HEK293 (cell line): Measurements from ENCODE around the gene CTBP1.

Experiments
- CTCF ChIA-PET: fragments of 350-600 bp; formaldehyde crosslinking; extraction: SDS; loops from one replicate; lab custom pipeline; 2021; ENCODE audit warnings: antibody characterized with exemption; lab: Yijun Ruan, JAX
- POLR2A ChIA-PET: fragments of 300-600 bp; formaldehyde crosslinking; extraction: SDS; loops from one replicate; lab custom pipeline; 2020; ENCODE audit warnings: antibody characterized with exemption, inconsistent platforms; lab: Yijun Ruan, JAX
- H3K27ac ChIP-seq: fragments of 200-500 bp; sonication (Bioruptor generic); 2 replicates; pipeline ENCODE4 v1.5.1; 2014; ENCODE audit warnings: low read depth, low read length, control low read depth, inconsistent platforms; ENCODE audit errors: extremely low read depth
- H3K36me3 ChIP-seq, 2 experiments: fragments of 200-500 bp in 1 of 2; sonication (Bioruptor generic) in 1 of 2; 1 replicate in 1 of 2; 2 replicates in 1 of 2; pipeline ENCODE4 v1.5.1; 2014 to 2017; ENCODE audit warnings: inconsistent platforms in 2 of 2, low read length in 2 of 2; ENCODE audit not compliant: control insufficient read depth in 2 of 2, insufficient read depth in 1 of 2
- H3K4me1 ChIP-seq: fragments of 200-500 bp; sonication (Bioruptor generic); 2 replicates; pipeline ENCODE4 v1.5.1; 2014; ENCODE audit warnings: mild to moderate bottlenecking, low read length, inconsistent platforms; ENCODE audit not compliant: control insufficient read depth, insufficient read depth
- H3K4me3 ChIP-seq: 2 replicates; pipeline ENCODE4 v1.5.1; 2011; ENCODE audit warnings: low read depth, mild to moderate bottlenecking, control low read depth, low read length, moderate library complexity
- H3K9me3 ChIP-seq: fragments of 200-500 bp; sonication (Bioruptor generic); 2 replicates; pipeline ENCODE4 v1.5.1; 2014; ENCODE audit warnings: low read depth, low read length, inconsistent platforms; ENCODE audit not compliant: control insufficient read depth, insufficient read depth
- EGR2 ChIP-seq: fragments of 450-650 bp; formaldehyde crosslinking; IDR thresholded peaks from 2 replicates; pipeline ENCODE4 v1.5.1; 2016; ENCODE audit warnings: low read depth, missing biosample characterization, missing genetic modification characterization
- ELK4 ChIP-seq: IDR thresholded peaks from 2 replicates; pipeline ENCODE4 v1.6.1; 2011; ENCODE audit warnings: mild to moderate bottlenecking, low read depth, low read length, borderline replicate concordance
- GLIS2 ChIP-seq: fragments of 450-650 bp; formaldehyde crosslinking; IDR thresholded peaks from 2 replicates; pipeline ENCODE4 v1.5.1; 2016; ENCODE audit warnings: missing biosample characterization, missing genetic modification characterization
- OSR2 ChIP-seq: fragments of 450-650 bp; formaldehyde crosslinking; IDR thresholded peaks from 2 replicates; pipeline ENCODE4 v1.5.1; 2016; ENCODE audit warnings: missing biosample characterization, missing genetic modification characterization
- PATZ1 ChIP-seq: fragments of 450-650 bp; formaldehyde crosslinking; IDR thresholded peaks from 2 replicates; pipeline ENCODE4 v1.5.1; 2016; ENCODE audit warnings: missing biosample characterization, missing genetic modification characterization
- REPIN1 ChIP-seq: fragments of 450-650 bp; formaldehyde crosslinking; IDR thresholded peaks from 2 replicates; pipeline ENCODE4 v1.5.1; 2017; ENCODE audit warnings: missing biosample characterization, missing genetic modification characterization, low read depth
- SCRT1 ChIP-seq: fragments of 450-650 bp; formaldehyde crosslinking; IDR thresholded peaks from 2 replicates; pipeline ENCODE4 v1.5.1; 2016; ENCODE audit warnings: missing biosample characterization, missing genetic modification characterization, borderline replicate concordance
- SP7 ChIP-seq: fragments of 450-650 bp; formaldehyde crosslinking; IDR thresholded peaks from 2 replicates; pipeline ENCODE4 v1.5.1; 2016; ENCODE audit warnings: missing biosample characterization, missing genetic modification characterization
- YY2 ChIP-seq: fragments of 450-650 bp; formaldehyde crosslinking; IDR thresholded peaks from 2 replicates; pipeline ENCODE4 v1.5.1; 2016; ENCODE audit warnings: missing biosample characterization, missing genetic modification characterization
- ZFHX2 ChIP-seq: fragments of 450-650 bp; formaldehyde crosslinking; conservative IDR thresholded peaks from 2 replicates; pipeline ENCODE4 v1.5.1; 2016; ENCODE audit warnings: missing biosample characterization, missing genetic modification characterization
- ZFP41 ChIP-seq: fragments of 450-650 bp; formaldehyde crosslinking; IDR thresholded peaks from 2 replicates; pipeline ENCODE4 v1.5.1; 2016; ENCODE audit warnings: missing biosample characterization, missing genetic modification characterization, borderline replicate concordance
- ZIC2 ChIP-seq: fragments of 450-650 bp; formaldehyde crosslinking; IDR thresholded peaks from 2 replicates; pipeline ENCODE4 v1.5.1; 2016; ENCODE audit warnings: missing biosample characterization, missing genetic modification characterization
- ZNF10 ChIP-seq: fragments of 450-650 bp; formaldehyde crosslinking; IDR thresholded peaks from 2 replicates; pipeline ENCODE4 v1.5.1; 2017; ENCODE audit warnings: missing biosample characterization, missing genetic modification characterization
- ZNF114 ChIP-seq: fragments of 450-650 bp; formaldehyde crosslinking; IDR thresholded peaks from 2 replicates; pipeline ENCODE4 v1.5.0; 2017; ENCODE audit warnings: missing biosample characterization, missing genetic modification characterization
- ZNF132 ChIP-seq: fragments of 450-650 bp; formaldehyde crosslinking; IDR thresholded peaks from 2 replicates; pipeline ENCODE4 v1.5.1; 2017; ENCODE audit warnings: missing biosample characterization, missing genetic modification characterization, borderline replicate concordance
- ZNF157 ChIP-seq: fragments of 450-650 bp; formaldehyde crosslinking; IDR thresholded peaks from 2 replicates; pipeline ENCODE4 v1.5.1; 2016; ENCODE audit warnings: missing biosample characterization, missing genetic modification characterization
- ZNF24 ChIP-seq: fragments of 450-650 bp; formaldehyde crosslinking; IDR thresholded peaks from 2 replicates; pipeline ENCODE4 v1.5.1; 2016; ENCODE audit warnings: missing biosample characterization, missing genetic modification characterization
- ZNF280D ChIP-seq: fragments of 450-650 bp; formaldehyde crosslinking; IDR thresholded peaks from 2 replicates; pipeline ENCODE4 v1.5.1; 2016; ENCODE audit warnings: missing biosample characterization, missing genetic modification characterization
- ZNF292 ChIP-seq: fragments of 450-650 bp; formaldehyde crosslinking; IDR thresholded peaks from 2 replicates; pipeline ENCODE4 v1.5.1; 2016; ENCODE audit warnings: low read depth, missing biosample characterization, missing genetic modification characterization, borderline replicate concordance
- ZNF501 ChIP-seq: fragments of 450-650 bp; formaldehyde crosslinking; IDR thresholded peaks from 2 replicates; pipeline ENCODE4 v1.5.1; 2016; ENCODE audit warnings: missing biosample characterization, missing genetic modification characterization
- ZNF514 ChIP-seq: fragments of 450-650 bp; formaldehyde crosslinking; IDR thresholded peaks from 2 replicates; pipeline ENCODE4 v1.5.1; 2016; ENCODE audit warnings: missing biosample characterization, missing genetic modification characterization
- ZNF529 ChIP-seq: fragments of 450-650 bp; formaldehyde crosslinking; IDR thresholded peaks from 2 replicates; pipeline ENCODE4 v1.5.1; 2017; ENCODE audit warnings: missing genetic modification characterization, missing biosample characterization; ENCODE audit not compliant: insufficient replicate concordance
- ZNF548 ChIP-seq: fragments of 450-650 bp; formaldehyde crosslinking; IDR thresholded peaks from 2 replicates; pipeline ENCODE4 v1.5.1; 2016; ENCODE audit warnings: missing biosample characterization, missing genetic modification characterization
- ZNF600 ChIP-seq: fragments of 450-650 bp; formaldehyde crosslinking; IDR thresholded peaks from 2 replicates; pipeline ENCODE4 v1.5.1; 2016; ENCODE audit warnings: missing biosample characterization, missing genetic modification characterization
- ZNF645 ChIP-seq: fragments of 450-650 bp; formaldehyde crosslinking; IDR thresholded peaks from 2 replicates; pipeline ENCODE4; 2016; ENCODE audit warnings: missing biosample characterization, missing genetic modification characterization
- ZNF660 ChIP-seq: fragments of 450-650 bp; IDR thresholded peaks from 2 replicates; pipeline ENCODE4 v1.5.1; 2018; ENCODE audit warnings: missing biosample characterization, mild to moderate bottlenecking, missing genetic modification characterization
- ZNF664 ChIP-seq: fragments of 450-650 bp; formaldehyde crosslinking; IDR thresholded peaks from 2 replicates; pipeline ENCODE4 v1.5.1; 2016; ENCODE audit warnings: missing biosample characterization, missing genetic modification characterization
- ZNF785 ChIP-seq: fragments of 450-650 bp; formaldehyde crosslinking; IDR thresholded peaks from 2 replicates; pipeline ENCODE4 v1.5.1; 2016; ENCODE audit warnings: missing biosample characterization, missing genetic modification characterization
- ZNF830 ChIP-seq: fragments of 450-650 bp; IDR thresholded peaks from 2 replicates; pipeline ENCODE4 v1.5.0; 2018; ENCODE audit warnings: missing biosample characterization, missing genetic modification characterization, low read depth, mild to moderate bottlenecking, moderate library complexity

Gene CTBP1

GRCh38 chr4:1200425-1201035, 48.4 kb downstream of the CTBP1 start:
- ChIA-PET CTCF (no interaction called here), POLR2A (no interaction called here)
- Histone ChIP-seq H3K4me1 (no peaks in the 10 kb centered on the region), H3K9me3 (no peaks in the 10 kb centered on the region), H3K4me3 (no peak overlapping the region), H3K36me3 (no peaks in the 10 kb centered on the region), H3K27ac (no peak overlapping the region)
- TF ChIP-seq ZNF548 (tag by site-specific recombination) = no peak
- TF ChIP-seq EGR2 (tag by site-specific recombination) = peak; percentile 82
- TF ChIP-seq ZNF600 (tag by site-specific recombination) = peak; percentile 83
- TF ChIP-seq GLIS2 (tag by site-specific recombination) = peak; percentile 17; the same call in 1 of the 2 replicates
- TF ChIP-seq ELK4 = no peak
- TF ChIP-seq PATZ1 (tag by site-specific recombination) = no peak
- peak; percentile 94 for TF ChIP-seq ZFHX2 (tag by site-specific recombination)
- TF ChIP-seq ZNF10 = no peak
- no peak for TF ChIP-seq ZNF660 (tag by site-specific recombination)
- TF ChIP-seq ZNF785 (tag by site-specific recombination) = no peak
- TF ChIP-seq ZNF280D = no peak
- TF ChIP-seq ZNF645 (tag by site-specific recombination) = no peak
- no peak for TF ChIP-seq ZFP41 (tag by site-specific recombination)
- no peak for TF ChIP-seq SP7 (tag by site-specific recombination)

- Histone ChIP-seq H3K9me3 (no peaks in the 10 kb centered on the region), H3K4me1 (no peaks in the 10 kb centered on the region), H3K36me3 (no peaks in the 10 kb centered on the region), H3K27ac (no peak overlapping the region), H3K4me3 (no peak overlapping the region)
- POLR2A ChIA-PET = no interaction called here
- CTCF ChIA-PET = no interaction called here
- TF ChIP-seq SCRT1 (no peak), ZNF132 (tag by site-specific recombination) (no peak), SP7 (tag by site-specific recombination) (no peak), ZNF529 (no peak), REPIN1 (no peak), ZIC2 (tag by site-specific recombination) (no peak), ZNF114 (tag by site-specific recombination) (no peak), YY2 (tag by site-specific recombination) (no peak), ZNF157 (tag by site-specific recombination) (no peak), ZNF292 (tag by site-specific recombination) (no peak), ZNF24 (tag by site-specific recombination) (no peak), ZNF830 (tag by site-specific recombination) (no peak), ZNF501 (tag by site-specific recombination) (no peak), OSR2 (tag by site-specific recombination) (no peak), ZNF514 (tag by site-specific recombination) (no peak), ZNF664 (tag by site-specific recombination) (no peak)
These were observed 49.2 kb downstream of the CTBP1 start for GRCh38 chr4:1199556-1200331.
